IMR-90 (cell line): ENCODE results near the gene LRP5.

Experiments
- BHLHE40 ChIP-seq: fragments of 150-350 bp; IDR thresholded peaks from 2 replicates; pipeline ENCODE4 v1.6.1; 2016; ENCODE audit warnings: mild to moderate bottlenecking, low read depth, low read length
- CTCF ChIP-seq: conservative IDR thresholded peaks from 2 replicates; pipeline ENCODE4 v1.5.1; 2012; ENCODE audit warnings: mild to moderate bottlenecking, low read depth, low read length, improper control_type of control experiment
- FOS ChIP-seq: fragments of 150-350 bp; IDR thresholded peaks from 2 replicates; pipeline ENCODE4 v1.6.1; 2016; ENCODE audit warnings: low read depth, low read length
- MXI1 ChIP-seq: IDR thresholded peaks from 2 replicates; pipeline ENCODE4 v1.6.1; 2012; ENCODE audit warnings: low read depth, mild to moderate bottlenecking, low read length, moderate library complexity, borderline replicate concordance
- POLR2A ChIP-seq: IDR thresholded peaks from 2 replicates; pipeline ENCODE4 v1.6.1; 2012; ENCODE audit warnings: mild to moderate bottlenecking, low read depth, low read length
- RAD21 ChIP-seq: IDR thresholded peaks from 2 replicates; pipeline ENCODE4 v1.6.1; 2012; ENCODE audit warnings: low read length, improper control_type of control experiment
- SMC3 ChIP-seq: fragments of 150-350 bp; IDR thresholded peaks from 2 replicates; pipeline ENCODE4 v1.6.1; 2016; ENCODE audit warnings: low read depth, mild to moderate bottlenecking, antibody characterized with exemption, low read length, moderate library complexity
- TF ChIP-seq, protein P1 (sequence below): fragments of 150-350 bp; IDR thresholded peaks from 2 replicates; pipeline ENCODE4 v1.6.1; 2017; ENCODE audit warnings: mild to moderate bottlenecking, antibody characterized with exemption, low read length, low read depth
- TF ChIP-seq, protein P2 (sequence below): fragments of 150-350 bp; IDR thresholded peaks from 2 replicates; pipeline ENCODE4 v1.6.1; 2016; ENCODE audit warnings: low read depth, mild to moderate bottlenecking, low read length, moderate library complexity, borderline replicate concordance

DNA sequence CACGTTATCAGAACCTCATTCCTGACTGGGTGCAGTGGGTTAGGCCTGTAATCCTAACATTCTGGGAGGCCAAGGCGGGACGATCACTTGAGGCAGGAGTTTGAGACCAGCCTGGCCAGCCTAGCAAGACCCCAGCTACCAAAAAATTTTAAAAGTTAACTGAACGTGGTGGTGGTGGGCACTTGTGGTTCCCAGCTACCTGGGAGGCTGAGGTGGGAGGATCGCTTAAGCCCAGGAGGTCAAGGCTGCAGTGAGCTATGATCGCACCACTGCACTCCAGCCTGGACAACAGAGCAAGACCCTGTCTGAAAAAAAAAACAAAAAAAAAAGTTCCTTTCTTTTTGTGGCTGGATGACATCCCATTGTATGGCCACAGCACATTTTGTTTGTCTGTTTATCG lies 80.4 kb downstream of the LRP5 start:
- no peak for TF ChIP-seq CTCF
- no peak for TF ChIP-seq BHLHE40
- TF ChIP-seq MXI1, result no peak
- TF ChIP-seq, protein P1, sequence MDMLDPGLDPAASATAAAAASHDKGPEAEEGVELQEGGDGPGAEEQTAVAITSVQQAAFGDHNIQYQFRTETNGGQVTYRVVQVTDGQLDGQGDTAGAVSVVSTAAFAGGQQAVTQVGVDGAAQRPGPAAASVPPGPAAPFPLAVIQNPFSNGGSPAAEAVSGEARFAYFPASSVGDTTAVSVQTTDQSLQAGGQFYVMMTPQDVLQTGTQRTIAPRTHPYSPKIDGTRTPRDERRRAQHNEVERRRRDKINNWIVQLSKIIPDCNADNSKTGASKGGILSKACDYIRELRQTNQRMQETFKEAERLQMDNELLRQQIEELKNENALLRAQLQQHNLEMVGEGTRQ, result no peak
- no peak for TF ChIP-seq FOS
- no peak for TF ChIP-seq SMC3
- TF ChIP-seq RAD21, result no peak
- no peak for TF ChIP-seq POLR2A
- TF ChIP-seq, protein P2, sequence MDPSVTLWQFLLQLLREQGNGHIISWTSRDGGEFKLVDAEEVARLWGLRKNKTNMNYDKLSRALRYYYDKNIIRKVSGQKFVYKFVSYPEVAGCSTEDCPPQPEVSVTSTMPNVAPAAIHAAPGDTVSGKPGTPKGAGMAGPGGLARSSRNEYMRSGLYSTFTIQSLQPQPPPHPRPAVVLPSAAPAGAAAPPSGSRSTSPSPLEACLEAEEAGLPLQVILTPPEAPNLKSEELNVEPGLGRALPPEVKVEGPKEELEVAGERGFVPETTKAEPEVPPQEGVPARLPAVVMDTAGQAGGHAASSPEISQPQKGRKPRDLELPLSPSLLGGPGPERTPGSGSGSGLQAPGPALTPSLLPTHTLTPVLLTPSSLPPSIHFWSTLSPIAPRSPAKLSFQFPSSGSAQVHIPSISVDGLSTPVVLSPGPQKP, result no peak
